ENCODE data around the gene SLC35F1. TPM values are rescaled to one million over a fixed set of nuclear protein-coding genes. Genes with fewer than 3 reads are reported as not detected.

Gene SLC35F1
- total RNA-seq, 2 experiments from 2014 or later: not detected

GRCh38 chr6:118083711-118084110, 176.6 kb downstream of the SLC35F1 start:
- H3K9me3 Mint-ChIP-seq: no peaks in the 10 kb centered on the region
- H3K36me3 Mint-ChIP-seq: no peaks in the 10 kb centered on the region
- H3K27ac Mint-ChIP-seq: no peak overlapping the region
- no peaks in the 10 kb centered on the region for H3K4me1 Mint-ChIP-seq
- POLR2A ChIA-PET: no interaction called here
- DNase-seq: no peak
- no peak overlapping the region for H3K4me3 Mint-ChIP-seq
- no peaks in the 10 kb centered on the region for H3K27me3 Mint-ChIP-seq
- ATAC-seq (ENCODE audit: low read depth): no peak

GRCh38 chr6:118085665-118086064, 178.6 kb downstream of the SLC35F1 start:
- no peaks in the 10 kb centered on the region for H3K27me3 Mint-ChIP-seq
- DNase-seq (no peak), ATAC-seq (ENCODE audit: low read depth) (no peak)
- no peak overlapping the region for H3K27ac Mint-ChIP-seq
- no peaks in the 10 kb centered on the region for H3K36me3 Mint-ChIP-seq
- POLR2A ChIA-PET: no interaction called here
- H3K4me3 Mint-ChIP-seq: no peak overlapping the region
- peaks cover under 1% of the 10 kb centered on the region for H3K9me3 Mint-ChIP-seq
- H3K4me1 Mint-ChIP-seq: no peaks in the 10 kb centered on the region

- Mint-ChIP-seq H3K4me3 (no peak overlapping the region), H3K4me1 (no peaks in the 10 kb centered on the region), H3K36me3 (no peaks in the 10 kb centered on the region), H3K9me3 (peaks cover 3% of the 10 kb centered on the region), H3K27ac (no peak overlapping the region), H3K27me3 (no peaks in the 10 kb centered on the region)
- POLR2A ChIA-PET: no interaction called here
- ATAC-seq (ENCODE audit: low read depth): no peak
- DNase-seq: no peak
Observed at GRCh38 chr6:118086159-118086558, 179.1 kb downstream of the SLC35F1 start.

GRCh38 chr6:118092086-118092485, 185.0 kb downstream of the SLC35F1 start:
- Mint-ChIP-seq H3K4me3 (no peak overlapping the region), H3K9me3 (peaks cover 9% of the 10 kb centered on the region), H3K27me3 (no peaks in the 10 kb centered on the region), H3K4me1 (no peaks in the 10 kb centered on the region), H3K27ac (no peak overlapping the region), H3K36me3 (no peaks in the 10 kb centered on the region)
- DNase-seq: no peak
- no peak for ATAC-seq (ENCODE audit: low read depth)
- POLR2A ChIA-PET: no interaction called here

- H3K36me3 Mint-ChIP-seq: no peaks in the 10 kb centered on the region
- H3K27me3 Mint-ChIP-seq: no peaks in the 10 kb centered on the region
- no peak overlapping the region for H3K4me3 Mint-ChIP-seq
- POLR2A ChIA-PET: no interaction called here
- DNase-seq: no peak
- no peak for ATAC-seq (ENCODE audit: low read depth)
- peaks cover 5% of the 10 kb centered on the region for H3K9me3 Mint-ChIP-seq
- no peaks in the 10 kb centered on the region for H3K4me1 Mint-ChIP-seq
- no peak overlapping the region for H3K27ac Mint-ChIP-seq
Observed at GRCh38 chr6:118097576-118097975, 190.5 kb downstream of the SLC35F1 start.

GRCh38 chr6:118100717-118101116, 193.7 kb downstream of the SLC35F1 start:
- no peaks in the 10 kb centered on the region for H3K4me1 Mint-ChIP-seq
- H3K4me3 Mint-ChIP-seq: no peak overlapping the region
- peaks cover 2% of the 10 kb centered on the region for H3K27me3 Mint-ChIP-seq
- no peak overlapping the region for H3K27ac Mint-ChIP-seq
- no peak for ATAC-seq (ENCODE audit: low read depth)
- H3K36me3 Mint-ChIP-seq: no peaks in the 10 kb centered on the region
- POLR2A ChIA-PET: no interaction called here
- no peak for DNase-seq
- H3K9me3 Mint-ChIP-seq: no peaks in the 10 kb centered on the region

GRCh38 chr6:118101220-118101619, 194.2 kb downstream of the SLC35F1 start:
- ATAC-seq (ENCODE audit: low read depth): no peak
- Mint-ChIP-seq H3K4me1 (no peaks in the 10 kb centered on the region), H3K27ac (no peak overlapping the region)

GRCh38 chr6:118101831-118102345, 194.8 kb downstream of the SLC35F1 start:
- H3K4me1 Mint-ChIP-seq: no peaks in the 10 kb centered on the region
- H3K4me3 Mint-ChIP-seq: no peak overlapping the region
- H3K36me3 Mint-ChIP-seq: no peaks in the 10 kb centered on the region
- H3K9me3 Mint-ChIP-seq: no peaks in the 10 kb centered on the region
- POLR2A ChIA-PET: no interaction called here
- ATAC-seq (ENCODE audit: low read depth) (no peak), DNase-seq (no peak)
- H3K27ac Mint-ChIP-seq: no peak overlapping the region
- H3K27me3 Mint-ChIP-seq: peaks cover 2% of the 10 kb centered on the region

More at GRCh38 chr6:118101220-118101619, 194.2 kb downstream of the SLC35F1 start:
- Mint-ChIP-seq H3K4me3 (no peak overlapping the region), H3K9me3 (no peaks in the 10 kb centered on the region), H3K27me3 (peaks cover 2% of the 10 kb centered on the region), H3K36me3 (no peaks in the 10 kb centered on the region)
- POLR2A ChIA-PET: no interaction called here
- no peak for DNase-seq

GRCh38 chr6:118102401-118102800, 195.3 kb downstream of the SLC35F1 start:
- no peak overlapping the region for H3K27ac Mint-ChIP-seq
- no peak overlapping the region for H3K4me3 Mint-ChIP-seq
- H3K36me3 Mint-ChIP-seq: no peaks in the 10 kb centered on the region
- DNase-seq: no peak
- no peaks in the 10 kb centered on the region for H3K4me1 Mint-ChIP-seq
- no peaks in the 10 kb centered on the region for H3K9me3 Mint-ChIP-seq
- ATAC-seq (ENCODE audit: low read depth): no peak
- H3K27me3 Mint-ChIP-seq: peaks cover 2% of the 10 kb centered on the region
- POLR2A ChIA-PET: no interaction called here

GRCh38 chr6:118103381-118104146, 196.5 kb downstream of the SLC35F1 start:
- DNase-seq: no peak
- POLR2A ChIA-PET: no interaction called here
- Mint-ChIP-seq H3K9me3 (no peaks in the 10 kb centered on the region), H3K4me1 (no peaks in the 10 kb centered on the region), H3K36me3 (no peaks in the 10 kb centered on the region), H3K4me3 (no peak overlapping the region), H3K27ac (no peak overlapping the region), H3K27me3 (peaks cover 2% of the 10 kb centered on the region)
- ATAC-seq (ENCODE audit: low read depth): no peak

- peaks cover 2% of the 10 kb centered on the region for H3K27me3 Mint-ChIP-seq
- H3K9me3 Mint-ChIP-seq: peaks cover 2% of the 10 kb centered on the region
- DNase-seq (no peak), ATAC-seq (ENCODE audit: low read depth) (no peak)
- H3K36me3 Mint-ChIP-seq: no peaks in the 10 kb centered on the region
- H3K4me3 Mint-ChIP-seq: no peak overlapping the region
- POLR2A ChIA-PET: no interaction called here
- no peak overlapping the region for H3K27ac Mint-ChIP-seq
- H3K4me1 Mint-ChIP-seq: no peaks in the 10 kb centered on the region
Observed at GRCh38 chr6:118122161-118122725, 215.2 kb downstream of the SLC35F1 start.

- DNase-seq (no peak), ATAC-seq (ENCODE audit: low read depth) (no peak)
- H3K9me3 Mint-ChIP-seq: peaks cover 2% of the 10 kb centered on the region
- H3K36me3 Mint-ChIP-seq: no peaks in the 10 kb centered on the region
- H3K4me1 Mint-ChIP-seq: no peaks in the 10 kb centered on the region
- peaks cover 2% of the 10 kb centered on the region for H3K27me3 Mint-ChIP-seq
- H3K4me3 Mint-ChIP-seq: no peak overlapping the region
- no peak overlapping the region for H3K27ac Mint-ChIP-seq
- POLR2A ChIA-PET: no interaction called here
Observed at GRCh38 chr6:118122801-118123200, 215.7 kb downstream of the SLC35F1 start.

GRCh38 chr6:118123503-118124037, 216.5 kb downstream of the SLC35F1 start:
- Mint-ChIP-seq H3K36me3 (no peaks in the 10 kb centered on the region), H3K9me3 (peaks cover 2% of the 10 kb centered on the region), H3K27me3 (peaks cover 2% of the 10 kb centered on the region), H3K4me1 (no peaks in the 10 kb centered on the region), H3K27ac (no peak overlapping the region), H3K4me3 (no peak overlapping the region)
- ATAC-seq (ENCODE audit: low read depth) (no peak), DNase-seq (no peak)
- POLR2A ChIA-PET: no interaction called here

- Mint-ChIP-seq H3K4me3 (no peak overlapping the region), H3K4me1 (no peaks in the 10 kb centered on the region), H3K27ac (no peak overlapping the region), H3K27me3 (peaks cover 4% of the 10 kb centered on the region), H3K36me3 (no peaks in the 10 kb centered on the region), H3K9me3 (peaks cover 4% of the 10 kb centered on the region)
- no peak for DNase-seq
- ATAC-seq (ENCODE audit: low read depth): no peak
- POLR2A ChIA-PET: no interaction called here
Observed at GRCh38 chr6:118124851-118125250, 217.8 kb downstream of the SLC35F1 start.

Measured in activated naive CD8-positive, alpha-beta T cell treated with anti-CD3 and anti-CD28 coated beads, Interleukin-2, amount 10 ng/mL, durations not matched to agents 7 days and 5 days (primary cell).